D341Med (cell line): ENCODE results near the gene LYZL4.

Experiments used
- DNase-seq: peaks from one replicate; pipeline ENCODE4 v3.0.0; 2012; ENCODE audit warnings: low spot score

Gene LYZL4

DNA sequence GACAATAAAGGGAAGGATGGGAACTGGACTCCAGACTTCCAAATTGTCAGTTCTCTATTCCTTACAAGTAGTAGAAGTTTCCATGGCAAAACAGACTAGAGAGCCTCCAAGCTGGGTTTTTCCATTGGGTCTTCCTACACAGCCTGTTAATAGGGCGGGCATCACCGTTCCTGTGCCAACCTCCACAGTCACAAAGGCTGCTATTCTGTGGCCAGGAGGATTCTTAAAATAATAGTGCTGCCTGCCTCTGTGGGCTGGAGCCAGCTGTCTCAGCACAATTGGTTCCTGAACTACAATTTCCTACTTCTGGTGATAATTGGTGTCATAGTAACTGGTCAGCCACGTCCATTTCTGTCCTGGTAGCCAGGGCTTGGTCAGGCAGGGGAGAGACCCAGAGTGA is 38.6 kb downstream of the LYZL4 start:
- no peak for DNase-seq

DNA sequence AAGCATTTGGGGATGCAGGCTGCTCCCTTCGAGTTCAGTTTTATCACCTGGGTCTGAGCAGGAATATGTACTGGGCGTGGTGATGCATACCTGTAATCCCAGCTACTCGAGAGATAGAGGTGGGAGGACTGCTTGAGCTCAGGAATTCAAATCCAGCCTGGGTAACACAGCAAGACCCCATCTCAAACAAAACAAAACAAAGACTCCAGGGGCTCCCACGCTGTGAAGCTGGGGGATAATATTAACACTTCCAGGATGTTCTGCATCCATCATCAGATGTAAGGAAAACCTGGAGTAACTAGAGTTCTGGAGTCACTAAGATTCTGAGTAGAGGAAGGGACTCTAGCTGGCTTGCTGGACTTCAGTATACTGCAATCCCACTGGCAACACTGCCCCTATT is 40.6 kb downstream of the LYZL4 start:
- DNase-seq, result no peak

DNA sequence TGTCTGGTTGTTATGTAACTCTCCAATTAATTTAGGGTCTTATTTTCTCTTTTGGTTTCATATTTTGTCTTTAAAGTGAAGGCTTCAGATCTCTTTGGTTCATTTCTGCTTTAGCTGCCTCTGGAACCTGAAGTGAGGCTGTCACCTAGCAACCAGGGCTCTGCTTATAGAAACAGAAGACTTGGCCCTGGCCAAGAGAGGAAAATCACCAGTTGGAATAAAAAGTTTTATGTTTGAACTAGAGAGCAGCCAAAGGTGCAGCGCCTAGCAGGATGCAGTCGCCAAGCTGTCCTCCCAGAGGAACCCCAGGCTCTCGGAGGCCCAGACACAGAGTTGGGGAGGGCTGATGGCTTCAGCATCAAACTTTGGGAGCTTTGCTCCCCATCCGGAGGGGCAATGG is 41.1 kb downstream of the LYZL4 start:
- no peak for DNase-seq

DNA sequence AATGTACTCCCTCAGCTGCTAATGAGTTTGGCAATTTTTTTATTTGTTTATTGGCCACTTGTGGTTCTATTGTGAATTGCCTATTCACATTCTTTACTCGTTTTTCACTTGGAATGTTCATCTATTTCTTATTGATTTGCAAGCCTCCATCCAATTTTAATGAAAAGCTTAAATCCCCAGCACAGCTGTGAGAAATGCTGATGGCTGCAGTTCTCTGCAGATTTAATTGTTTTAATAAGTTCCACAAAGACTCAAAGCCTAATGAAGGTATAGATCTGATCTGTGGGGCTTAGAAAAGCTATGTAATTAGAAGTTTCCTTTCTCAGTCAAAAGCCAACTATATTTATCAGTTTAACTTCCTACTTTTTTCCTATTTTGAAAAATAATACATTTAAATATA is 41.5 kb downstream of the LYZL4 start:
- no peak for DNase-seq

DNA sequence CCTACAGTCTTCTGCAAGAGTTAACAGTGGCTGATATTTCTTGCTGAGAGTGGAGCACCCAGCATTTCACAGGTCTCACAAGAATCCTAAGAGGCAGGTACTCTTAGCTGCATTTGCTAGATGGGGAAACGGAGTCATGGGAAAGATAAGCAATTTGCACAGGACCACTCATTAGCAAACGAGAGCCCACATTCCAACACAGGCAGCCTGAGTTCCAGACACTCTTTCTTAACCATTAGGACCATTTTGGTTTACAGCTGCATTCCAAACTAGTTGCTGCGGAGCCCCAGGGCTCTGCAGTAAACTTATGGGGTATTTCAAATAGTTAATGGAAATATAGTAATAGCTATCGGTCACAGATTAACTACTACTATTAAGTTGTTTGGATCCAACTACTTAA is 42.5 kb downstream of the LYZL4 start:
- DNase-seq, result no peak

DNA sequence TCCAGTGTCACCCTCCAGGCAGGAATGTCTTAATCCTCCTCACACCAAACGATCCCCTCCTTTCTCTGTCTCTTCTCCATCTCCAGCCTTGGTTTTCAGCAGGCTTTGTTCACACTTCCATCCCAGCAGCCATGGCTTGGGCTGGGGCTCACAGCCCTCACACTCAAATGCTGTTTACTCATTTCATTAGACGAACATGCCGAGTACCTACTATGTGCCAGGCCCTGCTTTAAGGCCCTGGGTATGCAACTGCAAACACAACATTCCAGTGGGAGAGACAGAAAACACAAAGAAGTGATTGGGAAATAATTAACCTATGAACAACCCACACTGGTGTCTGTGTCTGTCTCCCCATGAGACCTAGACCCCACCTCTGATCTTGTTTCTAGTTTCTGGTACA is 43.9 kb downstream of the LYZL4 start:
- no peak for DNase-seq

DNA sequence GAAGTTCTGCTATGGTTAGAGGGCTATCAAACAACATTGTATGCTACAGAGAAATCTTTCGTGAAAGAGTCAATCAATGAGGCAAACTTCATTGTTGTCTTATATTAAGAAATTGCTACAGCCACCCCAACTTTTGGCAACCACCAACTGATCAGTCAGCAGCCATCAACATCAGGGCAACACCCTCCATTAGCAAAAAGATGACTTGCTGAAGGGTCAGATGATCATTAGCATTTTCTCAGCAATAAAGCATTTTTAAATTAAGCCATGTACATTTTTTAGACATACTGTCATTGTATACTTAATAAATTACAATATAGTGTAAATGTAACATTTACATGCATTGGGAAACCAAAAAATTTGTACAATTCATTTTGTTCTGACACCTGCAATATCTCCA is 53.1 kb downstream of the LYZL4 start:
- DNase-seq, result no peak

DNA sequence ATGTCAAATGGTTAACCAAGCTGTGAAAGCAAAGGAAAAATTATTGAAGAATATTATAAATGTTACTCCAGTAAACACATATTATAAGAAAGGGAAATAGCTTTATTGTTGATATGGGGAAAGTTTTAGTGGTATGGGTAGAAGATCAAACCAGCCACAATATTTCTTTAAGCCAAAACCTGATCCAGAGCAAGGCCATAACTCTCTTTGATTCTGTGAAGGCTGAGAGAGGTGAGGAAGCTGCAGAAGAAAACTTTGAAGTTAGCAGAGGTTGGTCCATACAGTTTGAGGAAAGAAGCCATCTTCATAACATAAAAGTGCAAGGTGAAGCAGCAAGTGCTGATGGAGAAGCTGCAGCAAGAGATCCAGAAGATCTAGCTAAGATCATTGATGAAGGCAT is 54.8 kb downstream of the LYZL4 start:
- DNase-seq, result no peak

DNA sequence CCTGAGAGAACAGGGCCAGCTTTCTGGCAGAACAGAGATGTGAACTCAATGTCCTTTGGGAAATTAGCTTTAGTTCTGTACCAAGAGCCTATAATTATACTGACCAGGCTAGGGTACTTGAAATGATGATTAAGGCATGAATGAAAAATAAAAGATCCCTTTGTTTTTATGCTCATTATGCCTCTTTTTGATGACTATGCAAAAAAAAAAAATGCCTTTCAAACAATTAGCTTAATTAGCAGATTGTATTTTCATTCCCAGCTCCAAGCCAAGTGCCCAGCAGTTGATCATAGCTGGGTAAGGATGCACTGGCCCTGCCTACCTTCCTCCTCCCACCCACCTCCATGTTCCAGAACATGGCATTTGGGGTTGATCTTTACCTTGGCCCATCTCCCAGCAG is 56.8 kb downstream of the LYZL4 start:
- DNase-seq, result no peak

DNA sequence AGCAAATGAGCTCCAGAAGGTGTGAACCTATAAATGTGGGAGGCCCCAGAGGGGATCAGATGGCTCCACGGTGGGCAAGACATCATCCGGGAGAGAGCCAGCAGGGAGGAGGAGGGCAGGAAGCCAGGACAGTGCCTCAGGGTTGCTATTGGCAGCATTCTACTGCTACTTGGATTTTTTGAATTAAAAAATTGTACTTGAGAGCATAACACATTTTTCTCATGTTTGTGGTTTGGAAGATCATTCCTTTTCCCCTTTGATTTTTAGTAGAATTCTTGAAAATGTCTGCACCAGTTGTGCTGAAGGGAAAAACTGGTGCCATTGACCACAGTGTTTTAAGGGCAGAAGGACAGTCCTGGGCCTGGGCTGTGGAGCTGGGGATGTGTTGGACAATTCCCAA is 59.2 kb downstream of the LYZL4 start:
- no peak for DNase-seq

DNA sequence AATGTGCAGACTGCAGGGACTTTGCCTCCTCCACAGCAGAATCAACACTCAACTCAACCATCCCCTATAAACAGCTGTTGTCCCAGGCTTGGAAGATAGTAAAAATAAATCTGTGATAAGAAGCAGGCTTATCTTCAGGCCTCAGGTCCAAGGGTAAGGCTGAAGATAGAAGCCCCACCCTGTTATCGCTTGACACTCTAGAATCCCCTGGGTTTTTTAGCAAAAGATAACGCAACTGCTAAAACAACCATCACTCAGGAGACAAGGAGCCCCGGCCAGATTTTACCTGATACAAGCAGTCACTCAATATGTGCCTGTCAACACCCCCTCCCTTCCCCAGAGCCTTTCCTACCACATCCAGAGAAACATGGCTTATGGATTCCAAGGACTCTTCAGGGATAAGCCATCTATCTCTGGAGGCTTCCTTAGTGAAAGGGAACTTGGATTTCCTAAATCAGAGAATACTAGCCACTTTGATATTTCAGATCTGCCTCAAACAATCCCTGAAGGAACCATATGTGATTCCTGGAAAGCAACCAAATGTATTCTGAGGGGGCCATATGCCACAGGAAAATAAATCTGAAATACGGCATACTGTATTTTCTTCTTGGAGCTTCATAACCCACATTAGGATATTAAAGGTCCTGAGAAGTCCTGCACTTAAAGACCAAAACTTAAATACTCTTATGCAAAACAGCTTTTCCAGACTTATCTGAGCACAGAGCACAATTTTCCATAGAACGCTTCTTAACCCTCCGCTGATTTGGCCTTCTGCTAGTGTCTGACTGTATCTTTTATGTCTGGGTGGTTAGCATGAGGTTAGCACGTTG is 60.4 kb downstream of the LYZL4 start:
- no peak for DNase-seq

DNA sequence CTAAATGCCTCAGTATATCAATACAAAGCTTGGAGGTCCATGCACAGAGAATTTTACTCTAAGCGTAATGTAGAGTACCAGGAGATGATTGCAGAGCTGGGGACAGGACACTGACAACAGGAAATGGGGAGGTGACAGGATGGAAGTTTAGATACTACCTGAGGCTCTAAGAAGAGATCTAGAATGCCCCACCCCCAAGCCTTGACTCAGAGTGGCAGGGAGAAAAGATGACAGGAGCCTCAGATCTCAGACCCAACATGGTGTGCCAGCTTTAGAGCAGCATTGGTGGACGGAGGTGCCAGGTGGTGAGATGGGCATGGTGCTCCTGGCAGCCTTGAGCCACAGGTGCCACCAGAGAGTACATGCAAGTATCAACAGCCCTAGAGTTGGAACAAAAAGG is 62.5 kb downstream of the LYZL4 start:
- DNase-seq, result no peak
